ENCODE measurements around the gene CCNY.

The CCNY gene

DNA sequence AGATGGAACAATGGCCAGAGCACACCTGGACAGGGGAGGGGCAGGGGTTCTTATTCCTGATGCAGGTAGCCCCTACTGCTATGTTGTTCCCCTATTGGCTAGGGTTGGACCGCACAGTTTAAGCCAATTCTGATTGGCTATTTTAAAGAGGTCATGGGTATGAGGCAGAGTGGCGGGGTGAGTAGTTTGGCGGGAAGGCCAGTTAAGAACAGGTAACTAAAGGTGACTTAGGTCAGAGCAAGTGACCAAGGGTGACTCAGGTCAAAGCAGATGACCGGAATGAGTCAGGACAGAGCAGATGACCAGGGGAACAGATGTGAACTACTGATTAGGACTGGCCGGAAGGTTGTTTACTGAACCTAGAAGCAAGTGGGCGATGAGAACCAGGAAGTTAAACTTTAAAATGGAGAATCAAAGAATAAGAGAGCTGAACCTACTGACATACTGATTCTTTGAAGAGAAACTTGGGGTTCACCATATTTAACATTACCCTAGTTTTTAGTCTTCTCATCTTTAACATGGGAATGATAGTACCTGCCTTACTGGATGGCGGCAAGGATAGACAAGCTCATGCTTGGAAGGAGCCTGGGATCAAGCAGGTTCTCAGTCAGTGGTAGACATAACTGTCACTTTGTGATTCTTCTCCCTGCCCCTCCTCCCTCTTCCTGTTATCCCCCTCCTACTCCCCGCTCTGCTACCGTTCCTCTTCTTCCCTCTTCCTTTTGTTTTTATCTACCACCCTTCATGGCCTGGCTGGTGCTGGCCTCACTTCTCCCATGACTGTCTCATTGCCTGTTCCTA is 55.0 kb downstream of the CCNY start:
- TF ChIP-seq SIN3A (IDR thresholded peaks at IDR 0.05; ENCODE audit: borderline replicate concordance, insufficient read depth, low read length) (no peak), POLR2AphosphoS5 (IDR thresholded peaks at IDR 0.05; ENCODE audit: low read depth, low read length) (no peak), TAF1 (IDR thresholded peaks at IDR 0.05; ENCODE audit: borderline replicate concordance, insufficient read depth, low read length) (no peak), FOXP2 (optimal IDR thresholded peaks at IDR 0.05; ENCODE audit: borderline replicate concordance, extremely low read depth, extremely low read length, insufficient read depth) (no peak)
- TF ChIP-seq, protein P1, sequence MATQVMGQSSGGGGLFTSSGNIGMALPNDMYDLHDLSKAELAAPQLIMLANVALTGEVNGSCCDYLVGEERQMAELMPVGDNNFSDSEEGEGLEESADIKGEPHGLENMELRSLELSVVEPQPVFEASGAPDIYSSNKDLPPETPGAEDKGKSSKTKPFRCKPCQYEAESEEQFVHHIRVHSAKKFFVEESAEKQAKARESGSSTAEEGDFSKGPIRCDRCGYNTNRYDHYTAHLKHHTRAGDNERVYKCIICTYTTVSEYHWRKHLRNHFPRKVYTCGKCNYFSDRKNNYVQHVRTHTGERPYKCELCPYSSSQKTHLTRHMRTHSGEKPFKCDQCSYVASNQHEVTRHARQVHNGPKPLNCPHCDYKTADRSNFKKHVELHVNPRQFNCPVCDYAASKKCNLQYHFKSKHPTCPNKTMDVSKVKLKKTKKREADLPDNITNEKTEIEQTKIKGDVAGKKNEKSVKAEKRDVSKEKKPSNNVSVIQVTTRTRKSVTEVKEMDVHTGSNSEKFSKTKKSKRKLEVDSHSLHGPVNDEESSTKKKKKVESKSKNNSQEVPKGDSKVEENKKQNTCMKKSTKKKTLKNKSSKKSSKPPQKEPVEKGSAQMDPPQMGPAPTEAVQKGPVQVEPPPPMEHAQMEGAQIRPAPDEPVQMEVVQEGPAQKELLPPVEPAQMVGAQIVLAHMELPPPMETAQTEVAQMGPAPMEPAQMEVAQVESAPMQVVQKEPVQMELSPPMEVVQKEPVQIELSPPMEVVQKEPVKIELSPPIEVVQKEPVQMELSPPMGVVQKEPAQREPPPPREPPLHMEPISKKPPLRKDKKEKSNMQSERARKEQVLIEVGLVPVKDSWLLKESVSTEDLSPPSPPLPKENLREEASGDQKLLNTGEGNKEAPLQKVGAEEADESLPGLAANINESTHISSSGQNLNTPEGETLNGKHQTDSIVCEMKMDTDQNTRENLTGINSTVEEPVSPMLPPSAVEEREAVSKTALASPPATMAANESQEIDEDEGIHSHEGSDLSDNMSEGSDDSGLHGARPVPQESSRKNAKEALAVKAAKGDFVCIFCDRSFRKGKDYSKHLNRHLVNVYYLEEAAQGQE (IDR thresholded peaks at IDR 0.05; ENCODE audit: insufficient read depth in 1 of 2, low read depth in 2 of 2, low read length in 2 of 2): no peak

DNA sequence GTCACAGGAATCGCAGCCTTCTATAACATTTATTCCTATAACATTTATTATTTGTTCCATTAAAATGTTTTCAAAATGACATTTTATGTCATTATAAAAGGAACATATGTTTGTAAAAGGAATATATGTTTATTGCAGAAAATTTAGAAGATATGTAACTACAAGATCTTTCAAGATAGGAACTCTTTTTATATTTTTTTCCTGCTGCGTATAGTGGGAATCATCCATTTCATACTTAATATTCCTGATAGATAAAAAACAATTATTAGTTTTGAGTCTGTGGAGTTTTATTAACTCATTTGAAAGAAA is 55.6 kb downstream of the CCNY start:
- TF ChIP-seq POLR2AphosphoS5 (IDR thresholded peaks at IDR 0.05; ENCODE audit: low read depth, low read length) (no peak), SIN3A (IDR thresholded peaks at IDR 0.05; ENCODE audit: borderline replicate concordance, insufficient read depth, low read length) (no peak), TAF1 (IDR thresholded peaks at IDR 0.05; ENCODE audit: borderline replicate concordance, insufficient read depth, low read length) (no peak), FOXP2 (optimal IDR thresholded peaks at IDR 0.05; ENCODE audit: borderline replicate concordance, extremely low read depth, extremely low read length, insufficient read depth) (no peak)
- TF ChIP-seq, protein P1 (IDR thresholded peaks at IDR 0.05; ENCODE audit: insufficient read depth in 1 of 2, low read depth in 2 of 2, low read length in 2 of 2): no peak

DNA sequence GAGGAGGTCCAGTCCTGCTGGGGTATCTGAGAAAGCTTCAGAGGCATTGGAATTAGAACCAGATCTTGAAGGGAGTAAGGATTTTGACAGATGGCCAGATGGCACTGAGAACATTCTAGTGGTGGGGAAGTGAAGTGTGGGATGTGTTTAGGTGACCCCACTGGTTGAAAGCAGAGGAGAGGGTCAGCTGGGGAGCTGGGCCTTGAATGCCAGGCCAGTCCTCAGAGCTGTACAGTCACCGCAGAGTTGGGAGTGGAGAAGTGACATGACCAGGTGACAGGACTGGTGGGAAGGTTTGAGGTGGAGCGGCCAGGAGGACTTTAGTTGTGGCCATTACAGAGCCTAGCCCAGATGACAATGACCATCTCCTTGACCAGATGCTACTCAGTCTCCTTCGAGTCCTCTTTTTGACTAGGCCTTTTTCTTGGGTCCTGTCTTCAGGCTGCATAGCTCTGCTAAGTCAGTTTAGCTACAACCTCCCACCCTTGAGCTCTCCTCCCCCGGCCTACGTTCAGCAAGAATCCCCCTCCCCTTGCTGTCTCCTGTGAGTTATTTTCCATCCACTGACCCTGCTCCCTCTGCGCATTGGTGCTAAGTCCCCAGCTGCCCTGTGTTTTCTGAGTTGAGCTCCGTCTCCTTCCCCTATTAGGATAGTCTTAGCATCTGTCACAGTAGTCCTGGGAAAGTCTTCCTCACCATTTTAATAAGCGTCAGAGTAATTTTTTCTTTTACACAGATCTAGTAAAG is 56.3 kb downstream of the CCNY start:
- TF ChIP-seq POLR2AphosphoS5 (IDR thresholded peaks at IDR 0.05; ENCODE audit: low read depth, low read length) (no peak), FOXP2 (optimal IDR thresholded peaks at IDR 0.05; ENCODE audit: borderline replicate concordance, extremely low read depth, extremely low read length, insufficient read depth) (no peak), TAF1 (IDR thresholded peaks at IDR 0.05; ENCODE audit: borderline replicate concordance, insufficient read depth, low read length) (no peak)

GRCh38 chr10:35394411-35394851 is 58.1 kb downstream of the CCNY start:
- TF ChIP-seq FOXP2 (optimal IDR thresholded peaks at IDR 0.05; ENCODE audit: borderline replicate concordance, extremely low read depth, extremely low read length, insufficient read depth) (no peak), TAF1 (IDR thresholded peaks at IDR 0.05; ENCODE audit: borderline replicate concordance, insufficient read depth, low read length) (no peak), SIN3A (IDR thresholded peaks at IDR 0.05; ENCODE audit: borderline replicate concordance, insufficient read depth, low read length) (no peak), POLR2AphosphoS5 (IDR thresholded peaks at IDR 0.05; ENCODE audit: low read depth, low read length) (no peak)
- TF ChIP-seq, protein P1 (IDR thresholded peaks at IDR 0.05; ENCODE audit: insufficient read depth in 1 of 2, low read depth in 2 of 2, low read length in 2 of 2): no peak

DNA sequence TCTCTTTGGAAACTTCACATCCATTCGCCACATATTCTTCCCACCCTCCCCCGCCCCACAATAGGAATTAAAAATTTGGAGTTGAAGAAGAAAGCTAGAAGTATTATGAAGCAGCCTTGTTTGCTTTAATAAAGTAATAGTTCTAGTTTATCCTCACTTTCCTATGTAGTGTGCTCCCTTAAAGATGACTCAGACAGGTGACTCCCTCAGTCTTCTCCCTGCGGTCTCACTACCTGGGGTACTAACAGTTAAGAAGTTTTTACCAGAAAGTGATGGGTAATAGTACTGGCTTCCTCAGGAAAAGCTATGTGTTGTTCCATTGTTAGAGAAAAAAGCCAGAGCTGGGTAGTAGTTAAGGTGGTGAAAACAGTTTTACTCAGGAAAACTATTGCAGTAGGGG is 58.6 kb downstream of the CCNY start:
- TF ChIP-seq SIN3A (IDR thresholded peaks at IDR 0.05; ENCODE audit: borderline replicate concordance, insufficient read depth, low read length) (no peak), POLR2AphosphoS5 (IDR thresholded peaks at IDR 0.05; ENCODE audit: low read depth, low read length) (no peak), FOXP2 (optimal IDR thresholded peaks at IDR 0.05; ENCODE audit: borderline replicate concordance, extremely low read depth, extremely low read length, insufficient read depth) (no peak), TAF1 (IDR thresholded peaks at IDR 0.05; ENCODE audit: borderline replicate concordance, insufficient read depth, low read length) (no peak)
- TF ChIP-seq, protein P1 (IDR thresholded peaks at IDR 0.05; ENCODE audit: insufficient read depth in 1 of 2, low read depth in 2 of 2, low read length in 2 of 2): no peak
